Heart left ventricle (tissue), 13 donors: Measurements from ENCODE around the gene SCEL.

Experiments used
- POLR2A ChIP-seq, 2 donors: fragments of 450-650 bp; IDR thresholded peaks; one replicate each; pipeline ENCODE4 v1.6.1; 2017; ENCODE audit warnings: antibody characterized with exemption in 2 of 2, mild to moderate bottlenecking in 2 of 2, moderate library complexity in 2 of 2
- TF ChIP-seq, protein P1 (sequence below), 12 donors: fragments of 200-600 bp; sonication (generic) in 4 of 12; IDR thresholded peaks; one replicate each; pipeline versions ENCODE4 v1.5.0 to v1.8.0; 2018 to 2022; ENCODE audit warnings: antibody characterized with exemption in 12 of 12, mild to moderate bottlenecking in 5 of 12
- donor health status: ischemic (EF 13 %, LVEDD 7.1; RV severe dilation, severe dysfunction).
- donor health status: DM: no; HTN: yes; CAD: no.
- donor health status: DM: no; HTN: no; CAD: no.
- donor health status: ischemic (EF 25% LVEDD 6.9; RV normal size, moderate dysfunction).
- donor health status: ischemic (EF 25% LVEDD 5.7; RV mildly dilated, moderate dysfunction).
- donor health status: ischemic (EF 35%, LVEDD 5.7; RV mildly dilated, moderate dysfunction).
- donor health status: nonischemic (EF 11% LVEDD 7.7; RV severe dilation, severe dysfunction).
- donor health status: DM: yes; HTN: yes; CAD: no.
- donor health status: PGD.
- donor health status: ischemic (EF 29% LVEDD 5.4; RV normal size, mild dysfunction).
- donor health status: nonischemic (EF 23%, LVEDD 6.1; RV moderate dilation, normal function).

DNA sequence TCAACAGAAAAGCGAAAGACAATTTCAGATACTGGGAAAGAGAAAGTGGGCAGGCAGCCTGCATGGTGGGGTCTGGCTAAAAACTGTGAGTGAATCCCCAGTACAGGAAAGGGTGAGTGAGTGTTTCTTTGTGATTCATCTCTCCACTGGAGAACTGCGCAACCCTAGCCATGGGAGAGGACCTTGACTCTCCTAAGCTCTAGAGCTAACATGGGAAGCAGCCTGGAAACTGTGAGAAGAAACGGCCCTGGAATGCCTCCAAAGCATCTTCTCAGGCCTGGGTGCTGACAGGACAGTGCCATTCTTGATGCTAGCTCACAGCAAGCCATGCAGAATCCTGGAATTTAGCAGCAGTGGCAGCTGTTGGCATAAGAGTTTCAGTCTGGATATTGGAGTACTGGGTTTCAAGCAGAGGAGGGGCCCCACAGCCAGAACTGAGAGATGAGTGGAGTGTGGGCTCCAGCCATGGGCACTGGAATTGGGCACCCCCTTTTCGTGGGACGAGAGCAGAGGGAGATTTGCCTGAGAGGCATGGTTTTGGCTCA is 143.3 kb downstream of the SCEL start:
- TF ChIP-seq POLR2A (IDR thresholded peaks at IDR 0.05) = no peak
- TF ChIP-seq, protein P1, sequence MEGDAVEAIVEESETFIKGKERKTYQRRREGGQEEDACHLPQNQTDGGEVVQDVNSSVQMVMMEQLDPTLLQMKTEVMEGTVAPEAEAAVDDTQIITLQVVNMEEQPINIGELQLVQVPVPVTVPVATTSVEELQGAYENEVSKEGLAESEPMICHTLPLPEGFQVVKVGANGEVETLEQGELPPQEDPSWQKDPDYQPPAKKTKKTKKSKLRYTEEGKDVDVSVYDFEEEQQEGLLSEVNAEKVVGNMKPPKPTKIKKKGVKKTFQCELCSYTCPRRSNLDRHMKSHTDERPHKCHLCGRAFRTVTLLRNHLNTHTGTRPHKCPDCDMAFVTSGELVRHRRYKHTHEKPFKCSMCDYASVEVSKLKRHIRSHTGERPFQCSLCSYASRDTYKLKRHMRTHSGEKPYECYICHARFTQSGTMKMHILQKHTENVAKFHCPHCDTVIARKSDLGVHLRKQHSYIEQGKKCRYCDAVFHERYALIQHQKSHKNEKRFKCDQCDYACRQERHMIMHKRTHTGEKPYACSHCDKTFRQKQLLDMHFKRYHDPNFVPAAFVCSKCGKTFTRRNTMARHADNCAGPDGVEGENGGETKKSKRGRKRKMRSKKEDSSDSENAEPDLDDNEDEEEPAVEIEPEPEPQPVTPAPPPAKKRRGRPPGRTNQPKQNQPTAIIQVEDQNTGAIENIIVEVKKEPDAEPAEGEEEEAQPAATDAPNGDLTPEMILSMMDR (IDR thresholded peaks at IDR 0.05) = no peak
